ENCODE measurements around the gene EIF3A.
"Not testable (repeated sequence)": the region's sequence is repeated elsewhere in the genome, so short reads cannot be mapped to it uniquely, and the experiment has no call there.

EIF3A gene

GRCh38 chr10:119080521-119081259 lies at the start of gene EIF3A:
TSS of gene EIF3A (minus strand) at chr10:119080817. CDS start at chr10:119080676, 141 bp downstream.
- DNase-seq: peak; percentile 93

DNA sequence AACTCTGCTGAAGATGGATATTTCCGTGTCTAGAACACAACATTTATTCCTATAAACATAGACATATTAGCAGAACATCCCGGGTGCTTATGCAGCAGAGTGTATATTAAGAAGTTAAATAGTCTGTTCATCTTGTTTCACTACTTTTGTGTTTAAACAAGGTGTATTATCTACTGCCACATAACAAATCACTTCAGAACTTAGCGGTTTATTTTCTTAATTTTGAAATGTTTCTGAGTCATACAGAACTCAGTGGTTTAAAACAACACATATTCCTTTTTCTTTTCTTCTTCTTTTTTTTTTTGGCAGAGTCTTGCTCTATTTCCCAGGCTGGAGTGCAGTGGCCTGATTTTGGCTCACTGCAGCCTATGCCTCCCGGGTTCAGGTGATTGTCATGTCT lies 49.1 kb upstream of the EIF3A start:
- no peak for DNase-seq

DNA sequence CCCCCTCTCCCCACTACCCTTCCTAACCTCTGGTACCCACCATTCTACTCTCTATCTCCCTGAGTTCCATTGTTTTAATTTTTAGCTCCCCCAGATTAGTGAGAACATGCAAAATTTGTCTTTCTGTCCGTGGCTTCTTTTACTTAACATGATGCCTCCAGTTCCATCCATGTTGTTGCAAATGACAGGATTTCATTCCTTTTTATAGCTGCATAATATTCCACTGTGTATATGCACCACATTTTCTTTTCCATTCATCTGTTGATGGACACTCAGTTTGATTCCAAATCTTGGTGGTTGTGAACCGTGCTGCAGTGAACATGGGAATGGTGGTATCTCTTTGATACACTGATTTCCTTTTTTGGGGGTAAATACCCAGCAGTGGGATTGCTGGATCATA lies 45.3 kb upstream of the EIF3A start:
- no peak for DNase-seq

GRCh38 chr10:119120875-119121274 lies 40.3 kb upstream of the EIF3A start:
- no peak for DNase-seq

GRCh38 chr10:119120413-119120867 lies 39.8 kb upstream of the EIF3A start:
- DNase-seq: no peak

- DNase-seq: no peak
These were observed 38.8 kb upstream of the EIF3A start for GRCh38 chr10:119119400-119119799.

DNA sequence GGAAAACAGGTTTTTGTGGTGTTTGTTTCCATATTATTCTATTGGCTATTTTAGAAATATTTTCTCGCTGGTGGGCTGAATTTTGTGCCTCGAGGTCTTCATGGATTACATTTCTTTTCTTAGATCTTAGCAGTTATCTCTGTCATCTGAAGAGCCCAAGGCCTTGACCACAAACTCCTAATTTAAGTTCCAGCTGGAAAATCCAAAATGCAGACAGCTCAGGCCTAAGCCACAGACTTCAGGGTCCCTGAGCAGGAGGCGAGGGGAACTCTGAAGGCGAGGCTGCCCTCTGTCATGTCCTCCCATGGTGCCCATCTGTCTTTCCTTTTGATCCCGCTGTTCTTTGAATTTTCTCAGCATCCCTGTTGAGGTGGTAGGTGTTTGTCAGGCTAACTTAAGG lies 37.6 kb upstream of the EIF3A start:
- no peak for DNase-seq

GRCh38 chr10:119116326-119116951 lies 35.8 kb upstream of the EIF3A start:
- no peak for DNase-seq

DNA sequence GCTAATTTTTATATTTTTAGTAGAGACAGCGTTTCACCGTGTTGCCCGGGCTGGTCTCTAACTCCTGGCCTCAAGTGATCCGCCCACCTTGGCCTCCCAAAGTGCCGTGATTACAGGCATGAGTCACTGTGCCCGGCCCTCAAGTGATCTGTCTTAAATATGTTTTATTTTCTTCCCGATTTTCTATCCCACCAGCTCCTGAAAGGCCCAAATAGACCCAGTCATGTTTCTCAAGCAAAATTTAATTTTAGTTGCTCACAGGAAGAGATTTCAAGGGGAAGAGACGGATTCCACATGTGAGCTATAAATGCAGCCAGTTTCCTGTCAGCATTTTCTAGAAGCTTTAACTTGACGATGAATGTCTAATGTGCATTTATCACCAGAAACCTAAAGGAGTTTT lies 35.3 kb upstream of the EIF3A start:
- no peak for DNase-seq

GRCh38 chr10:119113751-119114732 lies 33.4 kb upstream of the EIF3A start:
- no peak for DNase-seq

DNA sequence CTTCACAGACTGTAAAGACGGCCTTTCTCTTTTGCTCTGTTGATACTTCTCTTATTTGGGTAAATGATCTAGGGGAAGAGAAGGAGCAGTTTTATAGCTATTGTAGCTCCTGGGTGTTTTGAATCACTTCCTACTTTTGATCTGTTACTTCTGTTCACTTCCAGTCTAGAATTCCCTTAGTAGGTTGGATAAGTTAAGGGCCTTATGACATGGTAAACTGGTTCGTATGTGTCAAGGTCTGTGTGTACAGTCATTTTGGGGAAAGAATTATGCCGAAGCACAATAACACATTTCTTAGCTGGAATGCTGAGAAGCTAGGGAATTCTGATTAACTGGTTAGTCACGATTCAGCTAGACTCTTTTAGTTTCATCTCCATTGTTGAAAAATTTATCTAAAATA lies 31.4 kb upstream of the EIF3A start:
- no peak for DNase-seq

DNA sequence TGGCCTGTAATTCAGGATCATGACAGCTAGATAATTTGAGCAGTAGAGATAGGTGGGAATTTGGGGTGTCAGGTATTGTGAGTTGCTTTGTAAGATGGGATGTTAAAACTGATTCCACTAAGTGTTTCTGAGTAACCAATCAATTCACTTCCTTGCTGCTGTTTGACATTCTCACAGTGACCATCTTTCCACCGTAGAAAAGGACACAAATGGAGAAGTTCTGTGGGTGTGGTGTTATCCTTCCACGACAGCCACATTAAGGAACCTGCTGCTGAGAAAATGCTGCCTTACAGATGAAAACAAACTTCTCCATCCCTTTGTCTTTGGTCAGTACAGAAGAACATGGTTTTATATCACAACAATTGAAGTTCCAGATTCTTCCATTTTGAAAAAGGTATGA lies 27.2 kb upstream of the EIF3A start:
- not testable (repeated sequence) for DNase-seq

GRCh38 chr10:119107106-119107505 lies 26.5 kb upstream of the EIF3A start:
- not testable (repeated sequence) for DNase-seq

DNA sequence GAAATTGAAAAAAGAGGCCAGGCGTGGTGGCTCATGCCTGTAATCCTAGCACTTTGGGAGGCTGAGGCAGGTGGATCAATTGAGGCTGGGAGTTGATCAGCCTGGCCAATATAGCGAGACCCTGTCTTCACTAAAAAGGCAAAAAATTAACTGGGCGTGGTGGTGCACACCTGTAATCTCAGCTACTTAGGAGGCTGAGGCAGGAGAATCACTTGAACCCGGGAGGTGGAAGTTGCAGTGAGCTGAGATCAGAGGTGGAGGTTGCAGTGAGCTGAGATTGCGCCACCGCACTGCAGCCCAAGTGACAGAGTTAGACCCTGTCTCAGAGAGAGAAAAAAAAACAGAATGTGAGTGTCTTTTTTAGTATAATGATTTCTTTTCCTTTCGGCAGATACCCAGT lies 25.3 kb upstream of the EIF3A start:
- DNase-seq: not testable (repeated sequence)

GRCh38 chr10:119105155-119105554 lies 24.5 kb upstream of the EIF3A start:
- no peak for DNase-seq

- peak; percentile 32 for DNase-seq
These were observed 24.0 kb upstream of the EIF3A start for GRCh38 chr10:119104654-119105015.

GRCh38 chr10:119103903-119104653 lies 23.5 kb upstream of the EIF3A start, which contains the start of gene DENND10:
TSS of gene DENND10 (plus strand) at chr10:119104113. CDS start at chr10:119104143, 30 bp downstream.
- peak; percentile 80 for DNase-seq

GRCh38 chr10:119103241-119103902 lies 22.8 kb upstream of the EIF3A start:
- DNase-seq: no peak

- no peak for DNase-seq
These were observed 20.9 kb upstream of the EIF3A start for GRCh38 chr10:119101366-119102098.

- DNase-seq: no peak
These were observed 20.0 kb upstream of the EIF3A start for GRCh38 chr10:119100434-119101238.
